Lower leg skin (tissue), 4 donors: ENCODE measurements around the gene METAP1D. TPM values are rescaled to one million over a fixed set of nuclear protein-coding genes. Genes with fewer than 3 reads are reported as not detected.

ENCODE experiments used
- DNase-seq, 2 donors: peaks; one replicate each; pipeline ENCODE4 v3.0.0-alpha.2; 2019; ENCODE audit warnings: low spot score in 2 of 2
- H3K4me3 ChIP-seq: fragments of 200-600 bp; sonication (generic); 2 replicates; pipeline ENCODE4 v1.5.1; 2017; ENCODE audit warnings: mild to moderate bottlenecking, low read depth; ENCODE audit not compliant: poor library complexity, severe bottlenecking
- POLR2A ChIP-seq, 2 donors: fragments of 450-650 bp; IDR thresholded peaks; one replicate each; pipeline ENCODE4 v1.6.1; 2016 to 2017; ENCODE audit warnings: antibody characterized with exemption in 2 of 2, mild to moderate bottlenecking in 1 of 2, moderate library complexity in 1 of 2
- WGBS, 2 donors: methylation state at CpG; one replicate each; pipeline ENCODE4 v1.1.5; 2018; 5-methylcytosine and 5-hydroxymethylcytosine counted together
- intact Hi-C: fragments of 100-400 bp; cut with DNase I; formaldehyde crosslinking; loops from one replicate; pipeline ENCODE4 v1.15.0; 2023; ENCODE audit warnings: low total_unique reads
- total RNA-seq, 4 donors: library from RNA; depleted of rRNA; stranded (reverse); fragments of >200 nt; gene quantifications; one replicate each; pipeline ENCODE4 v1.1.0, GENCODE V29; 2016
- TF ChIP-seq, protein P1 (sequence below), 3 donors: fragments of 450-650 bp; IDR thresholded peaks; one replicate each; pipeline ENCODE4 v1.5.1; 2016; ENCODE audit warnings: antibody characterized with exemption in 3 of 3, mild to moderate bottlenecking in 3 of 3, moderate library complexity in 2 of 3

The METAP1D gene
- total RNA-seq, 4 donors from 2014 or later = 3.1 to 5.4 (median 4.5) TPM

DNA sequence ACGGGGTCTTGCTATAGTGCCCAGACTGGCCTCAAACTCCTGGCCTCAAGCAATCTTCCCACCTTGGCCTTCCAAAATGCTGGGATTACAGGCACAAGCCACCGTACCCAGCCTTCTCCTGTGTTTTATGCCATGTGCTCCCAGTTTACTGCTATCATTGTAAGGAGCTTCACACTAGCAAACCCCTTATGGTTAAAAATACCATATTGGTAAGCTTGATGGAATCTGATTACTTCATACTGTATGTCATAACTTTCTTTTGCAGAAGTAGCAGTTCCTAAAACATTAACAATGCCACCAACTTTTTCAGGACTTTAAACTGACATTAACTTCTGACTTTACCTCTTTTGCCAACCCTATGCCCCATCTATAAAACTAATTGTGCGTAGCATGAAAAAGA lies 41.3 kb upstream of the METAP1D start:
- TF ChIP-seq, protein P1, sequence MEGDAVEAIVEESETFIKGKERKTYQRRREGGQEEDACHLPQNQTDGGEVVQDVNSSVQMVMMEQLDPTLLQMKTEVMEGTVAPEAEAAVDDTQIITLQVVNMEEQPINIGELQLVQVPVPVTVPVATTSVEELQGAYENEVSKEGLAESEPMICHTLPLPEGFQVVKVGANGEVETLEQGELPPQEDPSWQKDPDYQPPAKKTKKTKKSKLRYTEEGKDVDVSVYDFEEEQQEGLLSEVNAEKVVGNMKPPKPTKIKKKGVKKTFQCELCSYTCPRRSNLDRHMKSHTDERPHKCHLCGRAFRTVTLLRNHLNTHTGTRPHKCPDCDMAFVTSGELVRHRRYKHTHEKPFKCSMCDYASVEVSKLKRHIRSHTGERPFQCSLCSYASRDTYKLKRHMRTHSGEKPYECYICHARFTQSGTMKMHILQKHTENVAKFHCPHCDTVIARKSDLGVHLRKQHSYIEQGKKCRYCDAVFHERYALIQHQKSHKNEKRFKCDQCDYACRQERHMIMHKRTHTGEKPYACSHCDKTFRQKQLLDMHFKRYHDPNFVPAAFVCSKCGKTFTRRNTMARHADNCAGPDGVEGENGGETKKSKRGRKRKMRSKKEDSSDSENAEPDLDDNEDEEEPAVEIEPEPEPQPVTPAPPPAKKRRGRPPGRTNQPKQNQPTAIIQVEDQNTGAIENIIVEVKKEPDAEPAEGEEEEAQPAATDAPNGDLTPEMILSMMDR (IDR thresholded peaks at IDR 0.05) = no peak
- no peak for TF ChIP-seq POLR2A (IDR thresholded peaks at IDR 0.05)
- WGBS, 2 donors = 87 to 92% methylated on average over 3 of the region's 3 CpGs
- intact Hi-C loops = no loop called here
- no peak for DNase-seq
- H3K4me3 ChIP-seq = no peak overlapping the region

DNA sequence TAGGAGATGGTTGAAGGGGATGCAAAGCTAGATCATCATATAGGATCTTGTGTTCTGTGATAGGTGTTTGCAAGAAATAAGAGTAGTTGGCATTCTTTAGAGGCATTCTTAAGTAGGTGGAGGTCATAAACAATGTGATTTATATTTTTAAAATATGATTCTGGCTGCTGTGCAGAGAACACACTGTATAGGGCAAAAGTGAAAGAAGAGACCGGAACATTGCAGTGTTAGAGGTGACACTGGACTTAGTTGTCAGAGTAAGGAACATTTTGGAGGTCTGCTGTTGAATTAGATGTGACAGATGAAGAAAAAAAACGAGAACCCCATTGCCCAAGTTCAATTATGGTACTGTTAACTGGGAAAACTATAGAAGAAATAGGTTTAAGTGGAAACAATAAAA lies 39.8 kb upstream of the METAP1D start:
- no peak overlapping the region for H3K4me3 ChIP-seq
- no peak for DNase-seq
- WGBS, 2 donors = 93 to 99% methylated on average over 2 of the region's 2 CpGs
- intact Hi-C loops = no loop called here
- TF ChIP-seq, protein P1 (IDR thresholded peaks at IDR 0.05) = no peak
- TF ChIP-seq POLR2A (IDR thresholded peaks at IDR 0.05) = no peak

DNA sequence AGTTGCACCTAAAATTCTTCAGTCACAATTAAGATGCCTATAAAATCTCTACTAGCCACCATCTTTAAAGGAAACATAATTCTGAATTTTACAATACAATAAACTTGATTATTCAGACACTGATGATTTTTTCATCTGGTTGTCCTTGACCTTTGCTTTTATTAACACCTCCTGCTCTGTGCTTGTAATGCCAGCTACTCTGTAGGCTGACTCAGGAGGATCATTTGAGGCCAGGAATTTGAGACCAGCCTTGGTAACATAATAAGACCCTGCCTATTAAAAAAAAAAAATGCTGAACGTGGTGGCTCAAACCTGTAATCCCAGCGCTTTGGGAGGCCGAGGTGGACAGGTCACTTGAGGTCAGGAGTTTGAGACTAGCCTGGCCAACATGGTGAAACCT lies 39.2 kb upstream of the METAP1D start:
- no peak for TF ChIP-seq POLR2A (IDR thresholded peaks at IDR 0.05)
- TF ChIP-seq, protein P1 (IDR thresholded peaks at IDR 0.05) = no peak
- H3K4me3 ChIP-seq = no peak overlapping the region
- DNase-seq = no peak
- intact Hi-C loops = no loop called here
- WGBS, 2 donors = 92 to 98% methylated on average over 3 of the region's 3 CpGs

DNA sequence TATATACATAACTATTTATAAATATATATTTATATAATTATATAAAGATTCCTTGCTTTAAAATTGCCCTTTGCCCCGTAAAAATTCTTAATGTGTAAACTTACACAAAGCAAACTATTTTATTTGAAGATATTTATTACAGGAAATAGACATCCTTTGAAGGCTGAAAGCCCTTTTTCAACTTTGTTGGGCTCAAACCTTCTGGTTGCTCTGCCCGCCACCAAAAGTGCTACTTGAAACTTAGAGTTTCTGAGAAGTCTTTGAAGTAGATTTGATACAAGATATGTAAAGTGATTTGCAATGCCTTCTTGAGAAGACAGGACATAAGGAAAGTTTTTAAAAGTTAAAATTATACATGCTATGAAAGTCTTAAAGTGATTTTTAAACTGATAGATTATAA lies 36.6 kb upstream of the METAP1D start:
- 87 to 92% methylated on average over 2 of the region's 2 CpGs for WGBS, 2 donors
- TF ChIP-seq, protein P1 (IDR thresholded peaks at IDR 0.05) = no peak
- no peak for TF ChIP-seq POLR2A (IDR thresholded peaks at IDR 0.05)
- intact Hi-C loops = no loop called here

DNA sequence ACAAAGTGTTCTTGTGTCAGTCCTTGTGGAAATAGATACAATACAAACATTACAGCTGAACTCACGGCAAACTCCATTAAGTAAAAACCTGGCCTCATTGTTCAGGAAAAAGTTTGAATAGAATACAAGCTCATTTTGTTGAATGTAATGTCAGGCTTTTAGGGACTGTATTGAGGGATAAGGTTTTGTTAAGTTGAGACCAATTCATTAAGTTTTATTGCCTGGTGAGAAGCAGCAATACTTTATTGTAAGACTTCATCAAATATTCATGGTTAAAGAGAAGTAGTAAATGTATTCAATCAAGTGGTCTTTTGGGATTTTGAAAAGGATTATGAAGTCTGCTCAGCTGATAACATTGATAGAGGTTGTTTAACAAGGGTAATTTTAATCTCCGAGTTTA lies 35.4 kb upstream of the METAP1D start:
- DNase-seq = no peak
- TF ChIP-seq, protein P1 (IDR thresholded peaks at IDR 0.05) = no peak
- TF ChIP-seq POLR2A (IDR thresholded peaks at IDR 0.05) = no peak
- intact Hi-C loops = no loop called here
- 89 to 93% methylated on average over 2 of the region's 2 CpGs for WGBS, 2 donors
- H3K4me3 ChIP-seq = no peak overlapping the region

More for the DNA sequence above, 36.6 kb upstream of the METAP1D start:
- no peak overlapping the region for H3K4me3 ChIP-seq
- DNase-seq = no peak

DNA sequence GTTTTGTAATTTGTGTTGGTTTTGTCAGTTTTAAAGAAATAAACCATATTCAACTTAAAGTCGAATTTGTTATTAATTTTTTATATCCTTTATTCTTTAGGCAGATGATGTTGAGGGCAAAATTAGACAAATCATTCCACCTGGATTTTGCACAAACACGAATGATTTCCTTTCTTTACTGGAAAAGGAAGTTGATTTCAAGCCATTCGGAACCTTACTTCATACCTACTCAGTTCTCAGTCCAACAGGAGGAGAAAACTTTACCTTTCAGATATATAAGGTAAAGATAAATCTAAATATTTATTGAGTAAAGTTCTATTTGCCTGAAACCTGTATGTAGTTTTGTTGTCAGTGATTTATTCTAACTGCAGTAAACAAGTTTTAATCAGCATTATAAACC lies 34.5 kb upstream of the METAP1D start:
- no peak for DNase-seq
- no peak overlapping the region for H3K4me3 ChIP-seq
- TF ChIP-seq, protein P1 (IDR thresholded peaks at IDR 0.05) = no peak
- no peak for TF ChIP-seq POLR2A (IDR thresholded peaks at IDR 0.05)
- intact Hi-C loops = no loop called here
- WGBS, 2 donors = 89 to 91% methylated on average over 3 of the region's 3 CpGs
